ENCODE results near the gene PPP2R2C. TPM values are rescaled to one million over a fixed set of nuclear protein-coding genes. Genes with fewer than 3 reads are reported as not detected.

The PPP2R2C gene
- total and polyA plus RNA-seq, 10 of the 15 experiments (the other 5 are each of a cell fraction or from before 2014, with no cell fraction given) = 0.13 to 0.15 TPM; not detected in 8

GRCh38 chr4:6415031-6415705, 57.2 kb downstream of the PPP2R2C start (continued):
- no peak for TF ChIP-seq ZBTB40 (IDR thresholded peaks at IDR 0.05; ENCODE audit: borderline replicate concordance)
- no peak for TF ChIP-seq POLR2AphosphoS2 (IDR thresholded peaks at IDR 0.05; ENCODE audit: low read depth, low read length)
- no peak for TF ChIP-seq NRF1 (conservative IDR thresholded peaks at IDR 0.05; ENCODE audit: low read depth, low read length)

GRCh38 chr4:6414578-6414977, 57.8 kb downstream of the PPP2R2C start:
- DNase-seq (ENCODE audit: low read depth, low spot score) (no peak), FAIRE-seq (no peak), ATAC-seq (no peak)
- POLR2A ChIA-PET = no interaction called here
- H3K36me3 ChIP-seq (ENCODE audit: control insufficient read depth in 2 of 2, insufficient read depth in 2 of 2, low read length in 1 of 2) = no peaks in the 10 kb centered on the region
- no peaks in the 10 kb centered on the region; a peak in 2 of 4 replicates for H3K27me3 ChIP-seq (replicated peaks in 1 of 2; ENCODE audit: control insufficient read depth in 2 of 2, insufficient read depth in 2 of 2, low read length in 1 of 2)
- no peaks in the 10 kb centered on the region for H4K20me1 ChIP-seq (ENCODE audit: control insufficient read depth, insufficient read depth)
- TF ChIP-seq ZSCAN29 (IDR thresholded peaks at IDR 0.05) (no peak), MYB (IDR thresholded peaks at IDR 0.05; ENCODE audit: borderline replicate concordance, low read depth, low read length) (no peak), PKNOX1 (IDR thresholded peaks at IDR 0.05) (no peak), SKIL (IDR thresholded peaks at IDR 0.05; ENCODE audit: low read depth, poor library complexity, severe bottlenecking) (no peak)
- intact Hi-C loops (cut with micrococcal nuclease; ENCODE audit: unreplicated experiment) (no loop called here), in situ Hi-C loops (cut with MboI) (no loop called here)
- RAD21 ChIA-PET (ENCODE audit: unreplicated experiment) = interaction anchor here (0.7 kb wide), 1 partner anchor 172 kb away, joined by 3 read pairs; no protein-coding TSS in a partner anchor
- H3K9me3 ChIP-seq (replicated peaks; ENCODE audit: control insufficient read depth, insufficient read depth, low read length) = no peaks in the 10 kb centered on the region; the same call in 2 of the 3 replicates
- SMC1A ChIA-PET (ENCODE audit: uncharacterized antibody, unreplicated experiment) = no interaction called here
- H3K4me1 ChIP-seq (ENCODE audit: control insufficient read depth, insufficient read depth, low read length) = no peaks in the 10 kb centered on the region
- H3K9ac ChIP-seq (ENCODE audit: control insufficient read depth, insufficient read depth, low read length) = no peak overlapping the region
- BruUV-seq (replicated peaks) = no TSS peak
- H3K4me2 ChIP-seq (ENCODE audit: control insufficient read depth, insufficient read depth) = no peak overlapping the region
- CTCF ChIA-PET = interaction anchor here (1.2 kb wide), 1 partner anchor 159 kb away, joined by 3 read pairs; no protein-coding TSS in a partner anchor
- H3K79me2 ChIP-seq (ENCODE audit: control insufficient read depth, insufficient read depth, low read length) = no peaks in the 10 kb centered on the region
- no peak overlapping the region for H2AFZ ChIP-seq (ENCODE audit: control insufficient read depth, low read depth, low read length)
- H3K27ac ChIP-seq (ENCODE audit: control insufficient read depth, insufficient read depth) = no peak overlapping the region
- no peak overlapping the region for H3K4me3 ChIP-seq
- WGBS (ENCODE audit: insufficient coverage, insufficient replicate concordance, low lambda C conversion rate, missing lambda C conversion rate) = 20% methylated on average over 6 of the region's 6 CpGs

Measured in GM12878 (cell line).